GM18909 (cell line): Measurements from ENCODE around the gene CACNA2D3.

Experiments used
- ATAC-seq: cut with Tn5 transposase; IDR thresholded peaks from one replicate; pipeline ENCODE4 v1.9.1; 2021; ENCODE audit warnings: mild to moderate bottlenecking; ENCODE audit not compliant: unreplicated experiment, poor library complexity

The CACNA2D3 gene

DNA sequence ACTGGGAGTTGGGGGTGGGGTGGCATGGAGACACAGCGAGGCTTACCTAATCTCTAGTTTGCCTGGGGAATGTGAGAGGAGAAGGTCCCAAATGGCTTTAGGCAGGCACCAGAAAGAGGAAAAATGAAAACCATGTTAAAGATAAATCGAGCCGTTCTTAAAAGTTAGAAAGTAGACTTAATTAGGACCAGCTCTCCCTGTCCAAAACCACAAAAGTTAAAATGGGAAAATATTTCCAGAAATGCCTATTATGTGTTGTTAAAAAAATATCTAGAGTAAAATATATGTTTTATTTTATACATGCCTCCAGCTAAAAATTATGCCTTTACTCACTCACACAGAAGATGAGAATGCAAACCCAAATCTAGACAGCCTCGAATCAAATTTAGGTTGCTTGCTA, 755.4 kb downstream of the CACNA2D3 start:
- ATAC-seq = no peak

GRCh38 chr3:54878145-54878544, 755.8 kb downstream of the CACNA2D3 start:
- no peak for ATAC-seq

DNA sequence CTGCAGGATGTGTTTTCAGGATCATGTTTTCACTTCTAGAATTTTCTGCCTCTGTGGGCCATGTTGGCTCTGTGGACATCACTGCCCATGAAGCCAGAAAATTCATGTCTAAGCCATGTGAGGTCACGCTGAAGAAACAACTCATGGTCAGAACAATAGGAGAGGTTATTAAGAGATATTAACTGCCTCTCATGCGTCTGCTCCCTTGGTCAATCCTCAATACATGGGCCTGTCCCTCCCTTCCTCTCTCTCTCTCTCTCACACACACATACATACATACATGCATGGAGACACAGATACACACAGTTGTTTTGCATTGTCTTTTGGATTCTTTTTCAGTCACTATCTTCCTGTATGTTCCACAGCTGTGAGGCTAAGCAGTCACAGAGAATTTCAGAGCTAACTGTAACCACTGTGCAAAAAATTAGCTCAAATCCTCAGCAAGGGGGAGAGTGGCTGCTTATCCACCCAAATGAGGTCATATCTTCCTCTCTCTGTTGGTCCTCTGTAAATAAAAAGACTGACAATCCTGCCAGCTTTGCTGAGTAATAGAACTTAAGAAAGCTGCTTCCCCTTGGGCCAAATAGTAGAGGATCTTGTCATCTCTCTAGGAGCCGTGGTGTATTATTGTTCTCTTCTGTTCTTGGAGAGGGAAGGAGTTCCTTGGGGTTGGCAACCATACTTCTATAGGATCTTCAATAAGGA, 759.9 kb downstream of the CACNA2D3 start:
- no peak for ATAC-seq

DNA sequence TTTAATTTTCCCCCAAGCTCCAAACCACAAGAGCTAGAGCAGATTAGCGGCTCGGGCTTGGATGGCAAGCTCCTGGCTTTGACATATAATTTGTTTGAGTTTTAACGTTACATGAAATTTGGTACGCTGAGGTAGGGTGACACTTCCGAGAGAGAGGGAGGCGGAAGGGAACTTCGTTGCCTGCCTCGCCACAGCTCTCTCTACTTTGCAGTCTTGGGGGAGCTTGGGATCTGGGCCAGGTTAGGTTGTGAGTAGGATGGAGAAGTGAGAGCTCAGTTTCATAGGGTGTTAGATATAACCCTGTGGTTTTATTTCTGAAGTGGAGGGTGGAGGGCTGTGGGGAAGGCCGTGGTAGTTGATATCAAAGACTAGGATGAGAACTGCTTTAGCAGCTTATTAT, 765.8 kb downstream of the CACNA2D3 start:
- ATAC-seq = no peak

DNA sequence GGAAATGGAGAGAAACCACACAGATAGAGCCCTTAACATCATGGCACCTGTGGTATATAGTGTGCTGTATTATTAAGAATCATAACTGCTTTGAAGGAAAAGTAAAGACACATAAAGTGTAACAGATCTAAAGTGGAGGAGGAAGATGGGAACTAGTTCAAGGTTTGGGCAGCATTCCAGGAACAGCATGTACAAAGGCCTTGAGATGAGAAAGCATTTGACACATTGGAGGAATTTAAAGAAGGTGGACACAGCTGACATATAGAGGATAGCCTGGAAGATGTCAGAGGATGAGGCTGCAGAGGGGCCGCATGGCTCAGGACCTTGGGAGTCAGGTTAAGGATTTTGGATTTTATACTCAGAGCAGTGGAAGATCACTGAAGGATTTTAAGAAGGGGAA, 766.5 kb downstream of the CACNA2D3 start:
- ATAC-seq = no peak

GRCh38 chr3:54889731-54890130, 767.4 kb downstream of the CACNA2D3 start:
- ATAC-seq = no peak

DNA sequence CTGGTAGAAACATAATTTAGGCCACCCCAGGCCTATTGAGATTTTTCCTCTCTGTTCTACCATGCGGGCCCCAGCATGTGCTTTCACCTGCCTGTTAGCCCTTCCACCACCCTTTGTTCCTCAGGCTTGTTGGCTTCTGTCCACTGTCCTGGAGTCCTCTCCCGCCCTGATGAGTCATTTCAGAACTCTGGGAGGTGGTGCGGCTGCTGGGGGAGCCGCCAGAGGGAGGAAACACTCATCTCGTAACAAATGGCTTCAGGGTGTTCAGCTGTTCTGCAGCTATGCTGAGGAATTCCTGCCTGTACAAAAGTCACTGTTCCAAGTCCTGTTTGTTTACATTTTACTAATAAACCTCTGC, 769.2 kb downstream of the CACNA2D3 start:
- ATAC-seq = no peak

- no peak for ATAC-seq
Measured at GRCh38 chr3:54892168-54892567, 769.8 kb downstream of the CACNA2D3 start.

DNA sequence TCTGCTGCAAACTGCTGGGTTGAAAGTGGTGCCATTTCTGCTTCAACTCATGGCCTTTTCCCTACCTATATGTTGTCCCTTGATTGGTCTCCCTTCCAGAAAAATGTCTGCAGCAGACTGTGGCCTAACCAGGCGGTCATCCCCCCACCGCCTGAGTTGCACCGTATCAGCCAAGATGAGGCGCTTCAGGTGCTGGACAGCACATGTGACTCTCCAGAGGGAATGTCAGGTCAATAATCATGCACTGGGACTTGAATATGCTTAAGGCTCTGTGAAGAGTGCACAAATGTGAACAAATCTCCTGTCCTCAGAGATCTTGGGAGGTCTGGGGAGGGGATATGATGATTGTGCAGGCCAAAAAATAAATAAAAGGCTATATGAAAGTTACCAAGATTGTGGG, 773.3 kb downstream of the CACNA2D3 start:
- no peak for ATAC-seq

- ATAC-seq = no peak
Measured at GRCh38 chr3:54897028-54897711, 774.8 kb downstream of the CACNA2D3 start.

DNA sequence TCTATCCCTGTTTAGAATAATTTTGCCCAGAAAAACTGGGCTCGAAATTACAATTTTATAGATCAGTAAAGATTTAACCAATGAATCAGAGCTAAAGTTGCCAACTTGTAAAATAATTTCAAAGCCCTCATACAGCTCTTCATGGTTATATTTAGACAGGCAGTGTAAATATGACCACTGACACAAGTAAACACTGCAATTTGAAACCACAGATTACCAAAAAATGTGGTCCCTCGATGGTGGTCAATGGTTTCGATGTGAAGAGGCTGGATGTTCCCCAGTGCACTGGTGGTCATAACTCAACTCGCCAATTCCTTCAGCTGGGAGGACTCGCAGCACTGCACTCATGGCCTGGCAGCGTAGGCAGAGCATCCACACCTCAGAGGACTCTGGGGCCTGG, 776.9 kb downstream of the CACNA2D3 start:
- ATAC-seq = no peak

GRCh38 chr3:54900838-54901591, 778.7 kb downstream of the CACNA2D3 start:
- ATAC-seq = no peak

DNA sequence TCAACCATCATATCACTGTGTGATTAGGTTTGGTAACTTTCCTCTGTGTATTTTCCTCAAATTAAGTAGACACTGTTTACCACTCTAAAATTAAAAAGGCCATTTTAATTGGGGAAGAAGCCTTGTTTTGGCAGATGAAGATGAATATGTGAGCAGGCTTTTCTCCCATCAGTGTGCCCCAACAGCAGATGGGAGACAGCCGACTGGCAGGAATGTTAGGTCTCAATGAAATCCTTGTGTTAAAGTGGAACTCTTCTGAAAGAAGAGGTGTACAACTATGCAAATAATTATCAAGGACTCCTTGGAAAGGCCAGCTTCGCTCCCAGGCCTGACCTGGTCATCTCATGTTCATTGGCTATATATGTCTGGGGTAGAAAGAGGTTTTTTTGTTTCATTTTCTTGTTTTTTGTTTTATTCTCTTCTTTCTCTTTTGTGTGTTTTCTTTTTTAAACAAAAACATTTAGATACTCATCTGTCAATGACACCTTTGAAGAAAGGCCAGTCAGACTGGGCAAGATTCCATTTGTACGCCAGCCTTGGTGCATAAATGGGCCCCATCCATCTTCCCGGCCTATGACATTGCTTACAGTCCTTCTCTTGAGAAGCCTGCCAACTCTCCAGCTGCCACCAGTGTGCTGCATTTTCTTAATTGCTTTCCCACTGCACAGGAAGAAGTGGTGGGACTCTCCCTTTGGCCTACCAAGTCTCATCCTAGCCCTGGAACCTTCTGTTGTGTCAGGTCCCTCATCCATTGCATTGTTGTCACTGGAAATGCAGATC, 779.7 kb downstream of the CACNA2D3 start:
- ATAC-seq = no peak

DNA sequence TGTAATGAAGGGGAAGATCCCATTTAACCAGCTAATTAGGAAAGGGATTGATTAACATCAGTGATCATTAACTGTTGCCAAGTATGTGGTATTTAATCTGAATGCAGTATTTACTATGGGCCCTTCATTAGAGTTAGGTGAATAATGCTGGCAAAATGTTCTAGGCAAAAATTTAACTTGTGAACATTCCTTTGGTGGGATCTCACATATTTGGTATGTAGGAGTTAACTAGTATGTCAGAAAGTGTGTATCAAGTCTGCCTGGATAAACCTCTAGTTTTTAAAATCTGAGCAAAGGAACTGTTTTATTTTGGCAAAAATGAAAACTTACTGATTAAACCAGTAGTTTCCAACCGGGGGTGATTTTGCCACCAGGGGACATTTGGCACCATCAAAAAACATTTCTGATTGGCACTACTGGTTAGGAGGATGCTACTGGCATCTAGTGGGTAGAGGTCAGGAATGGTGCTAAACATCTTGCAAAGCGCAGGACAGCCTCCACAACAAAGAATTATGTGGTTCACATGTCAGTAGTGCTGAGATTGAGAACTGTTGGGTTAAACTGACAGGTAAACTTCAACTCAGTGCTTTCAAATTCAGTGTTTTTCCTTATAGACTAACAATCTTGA, 783.0 kb downstream of the CACNA2D3 start:
- no peak for ATAC-seq

- no peak for ATAC-seq
Measured at GRCh38 chr3:54905920-54906319, 783.6 kb downstream of the CACNA2D3 start.

GRCh38 chr3:54906763-54907162, 784.4 kb downstream of the CACNA2D3 start:
- ATAC-seq = no peak

DNA sequence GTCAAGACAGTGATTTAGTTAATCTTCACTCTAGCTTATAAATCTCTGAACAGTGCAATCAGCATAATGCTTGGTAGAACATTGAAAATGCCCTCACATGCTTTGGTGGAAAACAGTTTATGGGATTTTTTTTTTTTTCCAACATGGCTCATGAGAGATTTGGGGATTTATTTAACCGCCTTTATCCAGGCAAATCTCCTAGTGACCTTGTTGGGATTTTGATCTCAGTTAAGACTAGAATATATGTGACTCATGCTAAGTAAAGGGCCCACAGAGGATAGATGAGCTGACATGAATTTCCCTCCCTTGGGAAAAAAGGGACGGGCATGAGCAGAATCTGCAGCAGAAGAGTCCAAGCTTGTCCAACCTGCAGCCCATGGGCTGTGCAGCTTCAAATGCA, 786.8 kb downstream of the CACNA2D3 start:
- ATAC-seq = no peak

DNA sequence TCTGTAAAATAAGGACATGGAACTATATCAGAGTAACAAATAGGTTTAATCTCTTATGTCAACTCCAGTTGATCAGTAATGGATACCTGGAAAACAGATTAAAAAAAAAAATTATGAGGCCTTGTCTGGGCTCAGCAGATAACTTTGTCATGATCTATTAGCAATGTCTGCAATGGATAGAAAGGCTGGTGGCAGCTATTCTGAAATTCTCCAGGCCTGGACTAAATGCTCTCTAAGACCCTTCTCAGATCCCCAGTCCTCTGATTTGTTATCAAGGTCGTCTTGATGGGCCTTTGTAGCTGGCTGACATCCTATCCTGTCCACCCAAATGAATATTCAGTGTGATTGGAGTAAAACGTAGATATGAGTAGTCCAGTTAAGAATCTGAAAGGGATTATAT, 791.8 kb downstream of the CACNA2D3 start:
- no peak for ATAC-seq

DNA sequence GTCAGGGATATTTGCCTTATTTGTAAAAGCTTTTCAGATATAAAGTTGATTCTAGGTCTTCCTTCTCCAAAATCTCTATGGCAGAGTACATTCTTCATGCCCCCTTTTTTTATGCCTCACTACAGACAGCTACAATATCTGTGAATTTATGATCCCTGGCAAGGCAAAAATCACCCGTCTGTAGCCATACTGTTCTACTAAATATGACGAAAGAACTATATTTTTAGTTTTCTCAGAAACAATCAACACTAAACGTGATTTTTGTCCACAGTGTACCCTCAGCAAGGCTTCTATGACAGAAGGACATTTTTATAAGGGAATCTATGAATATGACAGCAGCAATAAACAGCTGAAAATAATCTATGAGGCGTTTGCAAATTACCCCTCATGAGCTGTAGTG, 792.8 kb downstream of the CACNA2D3 start:
- no peak for ATAC-seq

DNA sequence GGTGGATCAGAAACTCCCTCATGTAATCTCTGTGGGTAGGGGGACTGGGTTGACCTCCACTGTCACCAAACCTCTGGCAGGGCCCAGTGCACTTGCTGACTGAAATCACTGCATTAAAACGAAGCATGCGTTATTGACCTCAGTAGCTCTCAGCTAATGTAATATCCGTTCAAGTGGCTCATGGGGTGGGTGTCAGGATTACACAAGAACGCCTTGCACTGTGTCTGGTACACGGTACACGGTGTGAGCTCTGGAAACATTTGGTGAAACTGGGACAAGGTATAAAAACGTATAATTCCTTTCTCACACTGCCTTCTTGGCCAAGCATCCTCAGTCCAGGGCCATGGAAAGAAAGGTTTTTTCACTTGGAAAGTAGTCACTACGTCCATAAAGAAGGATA, 793.6 kb downstream of the CACNA2D3 start:
- ATAC-seq = no peak
